HG02970 (cell line): ENCODE measurements around the gene OLAH.
"Not testable (repeated sequence)": the region's sequence is repeated elsewhere in the genome, so short reads cannot be mapped to it uniquely, and the experiment has no call there.

ENCODE experiments used
- ATAC-seq: cut with Tn5 transposase; IDR thresholded peaks from one replicate; pipeline ENCODE4 v1.9.1; 2021; ENCODE audit warnings: mild to moderate bottlenecking, moderate library complexity, moderate number of reproducible peaks; ENCODE audit not compliant: unreplicated experiment, low FRiP score

Gene OLAH

GRCh38 chr10:15043674-15044073 lies at the start of gene OLAH:
Gene OLAH (plus strand): TSS chr10:15043943. CDS start chr10:15047289, 3,346 bp downstream.
- no peak for ATAC-seq

GRCh38 chr10:14995964-14996565 lies 47.7 kb upstream of the OLAH start:
- ATAC-seq = no peak

GRCh38 chr10:15013530-15013929 lies 30.2 kb upstream of the OLAH start:
- not testable (repeated sequence) for ATAC-seq

- ATAC-seq = no peak
Observed at GRCh38 chr10:15015451-15015850, 28.3 kb upstream of the OLAH start.

- ATAC-seq = not testable (repeated sequence)
Observed at GRCh38 chr10:15020966-15021365, 22.8 kb upstream of the OLAH start.

GRCh38 chr10:15023079-15023478 lies 20.7 kb upstream of the OLAH start:
- ATAC-seq = not testable (repeated sequence)

GRCh38 chr10:15024017-15025004 lies 19.4 kb upstream of the OLAH start:
- ATAC-seq = not testable (repeated sequence)

GRCh38 chr10:15025040-15025439 lies 18.7 kb upstream of the OLAH start:
- not testable (repeated sequence) for ATAC-seq

- ATAC-seq = no peak
Observed at GRCh38 chr10:15027741-15028140, 16.0 kb upstream of the OLAH start.

GRCh38 chr10:15035385-15036301 lies 8.1 kb upstream of the OLAH start:
- no peak for ATAC-seq

GRCh38 chr10:15037691-15038090 lies 6.1 kb upstream of the OLAH start:
- ATAC-seq = no peak

GRCh38 chr10:15038416-15038815 lies 5.3 kb upstream of the OLAH start:
- no peak for ATAC-seq

GRCh38 chr10:15045380-15045779 lies 1.6 kb downstream of the OLAH start:
- ATAC-seq = no peak

- ATAC-seq = no peak
Observed at GRCh38 chr10:15046626-15047025, 2.9 kb downstream of the OLAH start.

- ATAC-seq = no peak
Observed at GRCh38 chr10:15049533-15049932, 5.8 kb downstream of the OLAH start.

- no peak for ATAC-seq
Observed at GRCh38 chr10:15052121-15052520, 8.4 kb downstream of the OLAH start.

- ATAC-seq = no peak
Observed at GRCh38 chr10:15053061-15053460, 9.3 kb downstream of the OLAH start.

GRCh38 chr10:15058689-15059088 lies 14.9 kb downstream of the OLAH start:
- no peak for ATAC-seq

- no peak for ATAC-seq
Observed at GRCh38 chr10:15059914-15060313, 16.2 kb downstream of the OLAH start.

- ATAC-seq = no peak
Observed at GRCh38 chr10:15060638-15061037, 16.9 kb downstream of the OLAH start.

- ATAC-seq = no peak
Observed at GRCh38 chr10:15067154-15067553, 23.4 kb downstream of the OLAH start.
